GM08714 (cell line): ENCODE results near the gene FBXO31.

ENCODE experiments used
- H3K4me3 ChIP-seq: fragments of 200-500 bp; sonication (Bioruptor generic); 2 replicates; pipeline ENCODE4 v1.5.1; 2014; ENCODE audit warnings: mild to moderate bottlenecking, low read length, inconsistent platforms
- ZNF274 ChIP-seq: IDR thresholded peaks from 2 replicates; pipeline ENCODE4 v1.6.1; 2012; ENCODE audit warnings: mild to moderate bottlenecking, low read depth, low read length

The FBXO31 gene

GRCh38 chr16:87286839-87287626 is 96.5 kb downstream of the FBXO31 start:
- TF ChIP-seq ZNF274, result no peak
- no peak overlapping the region for H3K4me3 ChIP-seq

DNA sequence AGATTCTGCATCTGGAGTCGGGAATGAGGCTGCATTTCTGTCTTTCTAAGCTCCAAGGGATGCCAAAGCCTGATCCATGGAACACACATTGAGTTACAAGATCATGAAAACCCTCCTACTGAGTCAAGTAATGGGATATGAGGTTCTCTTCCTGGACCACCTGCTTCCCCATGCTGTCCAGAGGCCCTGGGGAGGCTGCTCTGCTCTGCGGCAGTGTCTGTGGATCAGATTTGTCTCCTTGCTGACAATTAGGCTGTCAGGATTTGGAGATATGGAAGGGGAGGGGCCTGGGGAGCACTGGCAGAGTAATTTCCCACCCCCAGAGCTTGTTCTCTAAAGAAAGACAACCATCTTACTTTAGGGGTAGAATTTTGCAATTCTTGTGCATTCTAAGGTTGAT is 99.4 kb downstream of the FBXO31 start:
- TF ChIP-seq ZNF274, result no peak
- H3K4me3 ChIP-seq, result no peak overlapping the region

GRCh38 chr16:87279094-87279658 is 104.4 kb downstream of the FBXO31 start:
- no peak for TF ChIP-seq ZNF274
- no peak overlapping the region for H3K4me3 ChIP-seq

GRCh38 chr16:87278191-87279093 is 105.1 kb downstream of the FBXO31 start:
- no peak for TF ChIP-seq ZNF274
- H3K4me3 ChIP-seq, result no peak overlapping the region
